ENCODE measurements around the gene CCDC18. TPM values are rescaled to one million over a fixed set of nuclear protein-coding genes. Genes with fewer than 3 reads are reported as not detected.

CCDC18 gene
- total RNA-seq, 1 donor from 2014 or later = 3.4 TPM

DNA sequence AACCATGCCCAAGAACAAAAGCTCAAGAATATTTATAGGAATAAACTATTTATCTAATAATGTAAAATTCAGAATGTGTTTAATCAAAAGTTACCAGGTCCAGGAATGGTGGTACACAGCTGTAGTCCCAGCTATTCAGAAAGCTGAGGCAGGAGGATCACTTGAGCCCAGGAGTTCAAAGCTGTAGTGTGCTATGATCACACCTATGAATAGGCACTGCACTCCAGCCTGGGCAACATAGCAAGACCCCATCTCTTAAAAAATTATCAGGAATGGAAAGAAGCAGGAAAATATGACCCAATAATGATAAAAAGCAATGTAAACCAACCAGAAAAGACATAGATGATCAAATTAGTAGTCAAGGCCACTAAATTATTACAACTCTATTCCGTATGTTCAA, 103.0 kb downstream of the CCDC18 start:
- no peaks in the 10 kb centered on the region for H3K27me3 ChIP-seq (ENCODE audit: low read depth)
- no peak overlapping the region for H3K27ac ChIP-seq (replicated peaks)
- peaks cover 17% of the 10 kb centered on the region for H3K36me3 ChIP-seq
- H3K9me3 ChIP-seq (replicated peaks) = peaks cover 15% of the 10 kb centered on the region
- no peak for DNase-seq
- intact Hi-C loops (cut with micrococcal nuclease) = no loop called here
- H3K4me3 ChIP-seq = no peak overlapping the region
- H3K4me1 ChIP-seq = no peaks in the 10 kb centered on the region
- no peak for TF ChIP-seq CTCF (IDR thresholded peaks at IDR 0.05; ENCODE audit: borderline replicate concordance)

- Histone ChIP-seq H3K27ac (replicated peaks) (no peak overlapping the region), H3K4me1 (no peaks in the 10 kb centered on the region), H3K27me3 (ENCODE audit: low read depth) (no peaks in the 10 kb centered on the region), H3K4me3 (no peak overlapping the region), H3K36me3 (peaks cover 13% of the 10 kb centered on the region), H3K9me3 (replicated peaks) (no peaks in the 10 kb centered on the region)
- DNase-seq = no peak
- TF ChIP-seq CTCF (IDR thresholded peaks at IDR 0.05; ENCODE audit: borderline replicate concordance) = no peak
- intact Hi-C loops (cut with micrococcal nuclease) = no loop called here
These were observed 108.0 kb downstream of the CCDC18 start for GRCh38 chr1:93288558-93288957.

- TF ChIP-seq CTCF (IDR thresholded peaks at IDR 0.05; ENCODE audit: borderline replicate concordance) = no peak
- Histone ChIP-seq H3K36me3 (peaks cover 5% of the 10 kb centered on the region), H3K4me1 (no peaks in the 10 kb centered on the region), H3K9me3 (replicated peaks) (no peaks in the 10 kb centered on the region), H3K4me3 (no peak overlapping the region), H3K27me3 (ENCODE audit: low read depth) (no peaks in the 10 kb centered on the region), H3K27ac (replicated peaks) (no peak overlapping the region)
- intact Hi-C loops (cut with micrococcal nuclease) = no loop called here
- DNase-seq = no peak
These were observed 116.1 kb downstream of the CCDC18 start for GRCh38 chr1:93296555-93297154.

DNA sequence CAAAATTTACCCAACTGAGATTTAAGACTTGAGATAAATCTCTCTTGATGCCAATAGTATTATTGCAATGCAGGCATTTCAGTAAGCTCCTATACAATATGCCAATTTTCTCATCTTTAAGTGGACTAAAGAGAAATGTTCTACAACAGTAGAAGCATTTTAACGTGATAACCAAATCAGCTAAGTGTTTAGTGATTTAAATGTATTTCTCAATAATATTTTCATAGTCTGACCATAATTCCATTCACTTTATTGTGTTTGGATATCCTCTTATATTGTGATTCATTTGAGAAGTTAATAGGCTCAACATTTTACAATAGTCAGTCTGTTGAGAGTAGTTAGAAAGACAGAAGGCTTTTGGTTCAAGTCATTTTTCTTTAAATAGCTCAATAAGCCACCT, 120.6 kb downstream of the CCDC18 start:
- no peaks in the 10 kb centered on the region for H3K27me3 ChIP-seq (ENCODE audit: low read depth)
- DNase-seq = no peak
- intact Hi-C loops (cut with micrococcal nuclease) = loop anchor here (10.0 kb wide), 1 partner anchor 124 kb away; no protein-coding TSS in a partner anchor
- no peak overlapping the region for H3K4me3 ChIP-seq
- no peaks in the 10 kb centered on the region for H3K9me3 ChIP-seq (replicated peaks)
- no peak overlapping the region for H3K27ac ChIP-seq (replicated peaks)
- peaks cover 5% of the 10 kb centered on the region for H3K36me3 ChIP-seq
- no peaks in the 10 kb centered on the region for H3K4me1 ChIP-seq
- no peak for TF ChIP-seq CTCF (IDR thresholded peaks at IDR 0.05; ENCODE audit: borderline replicate concordance)

DNA sequence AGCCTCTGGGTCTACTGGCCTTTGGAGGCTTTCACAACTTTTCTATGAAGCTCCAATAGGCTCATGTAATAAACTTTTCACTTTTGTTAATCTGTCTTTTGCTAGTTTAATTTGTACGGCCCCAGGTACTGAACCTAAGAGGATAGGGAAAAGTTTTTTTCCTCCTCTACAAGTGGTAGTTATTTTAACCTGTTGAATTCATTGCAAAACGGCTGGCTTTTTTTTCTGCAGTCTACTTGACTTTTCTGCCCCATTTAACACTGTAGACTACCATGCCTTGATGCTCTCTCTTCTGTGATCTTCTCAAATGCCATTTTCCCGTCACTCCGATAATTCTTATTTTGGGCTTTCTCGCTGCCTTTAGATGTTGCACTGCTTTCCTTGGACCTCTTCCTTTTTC, 121.6 kb downstream of the CCDC18 start:
- no peak for TF ChIP-seq CTCF (IDR thresholded peaks at IDR 0.05; ENCODE audit: borderline replicate concordance)
- Histone ChIP-seq H3K9me3 (replicated peaks) (no peaks in the 10 kb centered on the region), H3K4me3 (no peak overlapping the region), H3K36me3 (peaks cover 5% of the 10 kb centered on the region), H3K27me3 (ENCODE audit: low read depth) (no peaks in the 10 kb centered on the region), H3K27ac (replicated peaks) (no peak overlapping the region), H3K4me1 (peaks cover 3% of the 10 kb centered on the region)
- intact Hi-C loops (cut with micrococcal nuclease) = loop anchor here (10.0 kb wide), 1 partner anchor 123 kb away; no protein-coding TSS in a partner anchor
- no peak for DNase-seq

Measured in left ventricle myocardium inferior (tissue), 1 donor.